GM13976 (cell line): ENCODE data around the gene WWOX.

Experiments
- DNase-seq: peaks from one replicate; pipeline ENCODE4 v3.0.0; 2012; ENCODE audit warnings: low spot score
- CTCF ChIP-seq: IDR thresholded peaks from 2 replicates; pipeline ENCODE4 v1.5.1; 2012; ENCODE audit warnings: borderline replicate concordance, mild to moderate bottlenecking; ENCODE audit not compliant: insufficient read depth; ENCODE audit errors: extremely low read depth, missing control alignments, control extremely low read depth
- in situ Hi-C: fragments of 300-500 bp; cut with MboI; formaldehyde crosslinking; loops from one replicate; pipeline ENCODE4 v1.12.0; 2022; ENCODE audit warnings: low sequenced_read_pairs, mixed read lengths, inconsistent platforms; ENCODE audit not compliant: unreplicated experiment

Gene WWOX

GRCh38 chr16:78425891-78426510 is 326.5 kb downstream of the WWOX start:
- in situ Hi-C loops = no loop called here
- TF ChIP-seq CTCF = no peak

GRCh38 chr16:78428193-78428592 is 328.7 kb downstream of the WWOX start:
- no peak for TF ChIP-seq CTCF
- in situ Hi-C loops = no loop called here
- no peak for DNase-seq

More at GRCh38 chr16:78425891-78426510, 326.5 kb downstream of the WWOX start:
- DNase-seq = no peak

- no peak for TF ChIP-seq CTCF
- in situ Hi-C loops = no loop called here
Observed at GRCh38 chr16:78430281-78430680, 330.8 kb downstream of the WWOX start.

GRCh38 chr16:78431004-78431670 is 331.7 kb downstream of the WWOX start:
- in situ Hi-C loops = no loop called here
- TF ChIP-seq CTCF = no peak

More at GRCh38 chr16:78430281-78430680, 330.8 kb downstream of the WWOX start:
- no peak for DNase-seq

GRCh38 chr16:78431701-78432100 is 332.2 kb downstream of the WWOX start:
- in situ Hi-C loops = no loop called here
- TF ChIP-seq CTCF = no peak
- no peak for DNase-seq

More at GRCh38 chr16:78431004-78431670, 331.7 kb downstream of the WWOX start:
- no peak for DNase-seq

- TF ChIP-seq CTCF = no peak
- in situ Hi-C loops = no loop called here
- no peak for DNase-seq
Observed at GRCh38 chr16:78432451-78432850, 333.0 kb downstream of the WWOX start.
